Stimulated activated naive CD8-positive, alpha-beta T cell treated with anti-CD3 and anti-CD28 coated beads, Interleukin-15, Interleukin-2, amounts not matched to agents 100 U/mL and 50 U/mL, for 24 hours (primary cell): ENCODE measurements around the gene PDPR.
"Not testable (repeated sequence)": the region's sequence is repeated elsewhere in the genome, so short reads cannot be mapped to it uniquely, and the experiment has no call there.

ENCODE experiments used
- ATAC-seq: fragments of 150-1000 bp; cut with Tn5 transposase; one replicate; pipeline ENCODE4 v1.10.0; 2021
- DNase-seq: peaks from one replicate; pipeline ENCODE4 v3.0.0; 2021

Gene PDPR

DNA sequence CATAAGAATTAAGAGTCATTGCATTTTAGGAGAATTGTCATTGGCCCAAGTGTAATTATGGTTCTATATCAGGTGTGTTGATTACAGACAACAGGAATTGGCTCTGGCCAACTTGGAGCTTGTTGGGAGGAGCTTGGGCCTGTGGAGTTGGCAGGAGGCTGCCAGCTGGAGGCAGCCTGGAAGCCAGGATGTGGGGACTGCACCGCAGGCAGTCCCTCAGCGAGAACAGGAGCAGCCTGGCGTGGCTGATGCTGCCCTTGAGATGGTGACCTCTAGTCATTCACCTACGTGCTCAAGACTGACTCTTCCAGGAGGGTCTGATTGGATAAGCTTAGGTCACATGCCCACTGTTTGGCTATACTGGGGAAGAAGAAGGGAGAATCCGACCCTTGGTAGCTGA, 13.6 kb downstream of the PDPR start:
- ATAC-seq, DNase-seq: not testable (repeated sequence)

GRCh38 chr16:70128844-70129243, 14.7 kb downstream of the PDPR start:
- DNase-seq, ATAC-seq: not testable (repeated sequence)

DNA sequence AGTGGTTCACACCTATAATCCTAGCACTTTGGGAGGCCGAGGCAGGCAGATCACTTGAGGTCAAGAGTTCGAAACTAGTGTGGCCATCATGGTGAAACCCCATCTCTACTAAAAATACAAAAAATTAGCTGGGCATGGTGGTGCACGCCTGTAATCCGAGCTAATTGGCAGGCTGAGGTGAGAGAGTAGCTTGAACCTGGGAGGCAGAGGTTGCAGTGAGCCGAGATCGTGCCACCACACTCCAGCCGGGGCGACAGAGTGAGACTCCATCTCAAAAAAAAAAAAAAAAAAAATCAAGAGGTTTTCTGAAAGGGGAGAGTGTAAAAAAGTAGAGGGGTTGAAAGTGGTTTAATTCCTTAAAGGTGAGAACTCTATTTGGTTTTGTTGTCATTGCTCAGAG, 21.7 kb downstream of the PDPR start:
- not testable (repeated sequence) for DNase-seq, ATAC-seq

DNA sequence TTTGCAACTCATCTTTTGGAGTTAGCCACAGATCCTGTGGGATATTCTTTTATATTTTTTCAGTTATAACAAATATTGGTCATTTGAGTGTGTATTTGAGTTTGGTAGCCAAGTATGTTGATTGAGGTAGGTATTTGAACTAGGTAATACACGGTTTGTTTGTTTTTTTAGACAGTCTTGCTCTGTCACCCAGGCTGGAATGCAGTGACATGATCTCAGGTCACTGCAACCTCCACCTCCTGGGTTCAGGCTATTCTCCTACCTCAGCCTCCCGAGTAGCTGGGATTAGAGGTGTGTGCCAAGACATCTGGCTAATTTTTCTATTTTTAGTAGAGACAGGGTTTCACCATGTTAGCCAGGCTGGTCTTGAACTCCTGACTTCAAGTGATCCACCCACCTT, 22.5 kb downstream of the PDPR start:
- not testable (repeated sequence) for ATAC-seq, DNase-seq

DNA sequence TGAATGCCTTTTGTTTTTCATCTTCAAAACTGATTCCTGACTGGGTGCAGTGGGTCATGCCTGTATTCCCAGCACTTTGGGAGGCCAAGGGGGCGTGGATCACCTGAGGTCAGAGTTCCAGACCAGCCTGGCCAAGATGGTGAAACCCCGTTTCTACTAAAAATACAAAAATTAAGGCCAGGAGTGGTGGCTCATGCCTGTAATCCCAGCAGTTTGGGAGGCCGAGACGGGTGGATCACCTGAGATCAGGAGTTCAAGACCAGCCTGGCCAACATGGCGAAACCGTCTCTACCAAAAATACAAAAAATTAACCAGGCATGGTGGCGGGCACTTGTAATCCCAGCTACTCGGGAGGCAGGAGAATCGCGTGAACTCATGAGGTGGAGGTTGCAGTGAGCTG, 28.6 kb downstream of the PDPR start:
- not testable (repeated sequence) for ATAC-seq

GRCh38 chr16:70143231-70143895, 29.2 kb downstream of the PDPR start:
- DNase-seq, ATAC-seq: not testable (repeated sequence)

More for the DNA sequence above, 28.6 kb downstream of the PDPR start:
- DNase-seq = not testable (repeated sequence)

DNA sequence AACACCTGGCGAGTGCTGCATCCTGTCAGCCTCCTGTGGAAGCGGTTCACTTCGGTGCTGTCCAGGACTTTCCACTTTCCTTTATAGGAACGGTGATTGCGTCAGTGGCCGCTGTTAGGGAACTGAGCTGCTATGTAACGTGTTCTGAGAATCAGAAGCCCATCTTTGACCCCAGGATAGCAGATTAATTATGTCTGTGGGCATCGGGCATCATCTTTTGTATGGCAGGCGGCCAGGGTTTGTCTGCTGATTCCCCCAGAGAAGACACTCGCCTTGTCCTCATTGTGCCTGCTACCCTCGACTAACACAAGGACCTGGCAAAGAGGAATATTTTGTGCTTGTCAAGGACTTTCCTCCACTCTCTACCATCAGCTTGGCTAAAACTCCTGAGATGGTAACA, 33.7 kb downstream of the PDPR start:
- not testable (repeated sequence) for DNase-seq, ATAC-seq

DNA sequence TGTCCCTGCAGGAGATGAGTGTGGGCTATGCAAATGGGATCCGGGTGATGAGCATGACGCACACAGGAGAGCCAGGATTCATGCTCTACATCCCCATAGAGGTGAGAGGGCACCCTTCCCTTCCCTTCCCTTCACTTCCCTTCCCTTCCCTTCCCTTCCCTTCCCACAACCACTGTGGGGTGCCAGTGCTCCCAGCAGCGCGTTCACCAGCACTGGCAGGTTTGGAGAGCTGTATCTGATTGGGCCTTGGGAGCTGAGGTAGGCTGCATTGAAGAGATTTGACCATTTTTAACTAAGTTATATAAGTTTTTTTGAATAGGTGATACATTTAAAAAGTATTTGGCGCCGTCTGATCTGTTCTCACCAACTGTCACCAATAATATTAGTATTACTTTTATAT, 34.3 kb downstream of the PDPR start:
- not testable (repeated sequence) for DNase-seq, ATAC-seq

DNA sequence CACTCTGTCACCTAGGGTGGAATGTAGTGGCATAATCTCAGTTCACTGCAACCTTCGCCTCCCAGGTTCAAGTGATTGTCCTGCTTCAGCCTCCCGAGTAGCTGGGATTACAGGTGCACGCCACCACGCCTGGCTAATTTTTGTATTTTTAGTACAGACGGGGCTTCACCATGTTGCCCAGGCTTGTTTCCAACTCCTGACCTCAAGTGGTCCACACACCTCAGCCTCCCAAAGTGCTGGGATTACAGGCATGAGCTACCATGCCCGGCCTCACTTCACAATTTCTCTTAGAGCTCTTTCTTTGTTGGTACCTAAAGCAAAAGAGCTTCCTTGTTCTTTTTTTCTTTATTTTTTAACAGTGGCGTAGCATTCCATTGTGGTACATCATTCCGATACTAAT, 35.2 kb downstream of the PDPR start:
- DNase-seq, ATAC-seq: not testable (repeated sequence)

GRCh38 chr16:70151391-70151790, 37.3 kb downstream of the PDPR start:
- DNase-seq (no peak), ATAC-seq (no peak)

DNA sequence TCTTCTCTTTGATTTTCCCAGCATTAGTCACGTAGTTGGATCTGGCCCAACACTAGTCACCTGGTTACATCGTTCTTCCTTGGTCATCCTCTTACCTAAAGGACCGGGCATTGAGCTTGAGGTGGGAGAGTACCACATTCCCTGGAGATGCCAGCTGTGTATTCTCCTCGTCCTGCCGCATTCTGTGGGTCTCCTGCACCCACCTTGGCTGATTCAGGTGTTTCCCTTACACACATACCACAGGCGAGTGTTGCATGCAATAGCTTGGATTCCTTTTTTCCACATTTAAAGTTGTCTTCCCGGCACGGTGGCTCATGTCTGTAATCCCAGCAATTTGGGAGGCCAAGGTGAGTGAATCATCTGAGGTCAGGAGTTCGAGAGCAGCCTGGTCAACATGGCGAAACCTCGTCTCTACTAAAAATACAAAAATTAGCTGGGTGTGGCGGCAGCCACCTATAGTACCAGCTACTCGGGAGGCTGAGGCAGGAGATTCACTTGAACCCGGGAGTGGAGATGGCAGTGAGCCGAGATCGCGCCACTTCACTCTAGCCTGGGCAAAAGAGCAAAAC, 37.9 kb downstream of the PDPR start:
- DNase-seq (no peak), ATAC-seq (no peak)

- ATAC-seq (no peak), DNase-seq (no peak)
These were observed 38.6 kb downstream of the PDPR start for GRCh38 chr16:70152578-70153302.

DNA sequence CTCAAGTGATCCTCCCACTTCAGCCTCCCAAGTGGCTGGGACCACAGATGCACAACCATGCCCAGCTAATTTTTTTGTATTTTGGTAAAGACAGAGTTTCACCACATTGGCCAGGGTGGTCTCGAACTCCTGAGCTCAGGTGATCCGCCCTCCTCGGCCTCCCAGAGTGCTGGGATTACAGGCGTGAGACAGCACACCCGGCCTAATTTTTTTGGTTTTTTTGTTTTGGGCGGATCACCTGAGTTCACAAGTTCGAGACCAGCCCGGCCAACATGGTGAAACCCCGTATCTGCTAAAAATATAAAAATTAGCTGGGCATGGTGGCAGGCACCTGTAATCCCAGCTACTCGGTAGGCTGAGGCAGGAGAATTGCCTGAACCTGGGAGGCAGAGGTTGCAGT, 40.6 kb downstream of the PDPR start:
- not testable (repeated sequence) for DNase-seq, ATAC-seq

DNA sequence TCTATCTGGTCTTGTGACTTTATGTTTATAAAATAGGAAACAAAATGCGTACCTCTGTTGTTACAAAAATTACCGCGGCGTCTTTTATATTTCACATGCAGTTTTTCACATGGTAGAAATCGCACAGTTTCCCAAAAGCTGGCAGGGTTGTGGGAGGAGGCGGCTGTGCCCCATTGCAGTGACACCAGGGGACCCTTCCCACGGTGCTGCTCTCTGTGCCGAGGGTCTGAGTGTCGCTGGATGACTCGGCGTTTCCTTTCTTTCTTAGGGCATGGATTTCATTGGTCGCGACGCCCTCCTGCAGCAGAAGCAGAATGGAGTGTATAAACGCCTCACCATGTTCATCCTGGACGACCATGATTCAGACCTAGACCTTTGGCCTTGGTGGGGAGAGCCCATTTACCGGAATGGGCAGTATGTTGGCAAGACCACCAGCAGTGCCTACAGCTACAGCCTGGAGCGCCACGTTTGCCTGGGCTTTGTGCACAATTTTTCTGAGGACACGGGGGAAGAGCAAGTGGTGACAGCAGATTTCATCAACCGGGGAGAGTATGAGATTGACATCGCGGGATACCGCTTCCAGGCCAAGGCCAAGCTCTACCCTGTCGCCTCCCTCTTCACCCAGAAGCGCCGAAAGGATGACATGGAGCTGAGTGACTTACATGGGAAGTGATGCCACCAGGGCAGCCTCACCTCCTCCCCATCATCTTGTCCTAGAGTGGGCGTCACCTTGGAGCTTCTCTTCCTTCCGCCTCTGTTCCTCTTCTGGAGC, 42.3 kb downstream of the PDPR start:
- ATAC-seq (no peak), DNase-seq (no peak)

DNA sequence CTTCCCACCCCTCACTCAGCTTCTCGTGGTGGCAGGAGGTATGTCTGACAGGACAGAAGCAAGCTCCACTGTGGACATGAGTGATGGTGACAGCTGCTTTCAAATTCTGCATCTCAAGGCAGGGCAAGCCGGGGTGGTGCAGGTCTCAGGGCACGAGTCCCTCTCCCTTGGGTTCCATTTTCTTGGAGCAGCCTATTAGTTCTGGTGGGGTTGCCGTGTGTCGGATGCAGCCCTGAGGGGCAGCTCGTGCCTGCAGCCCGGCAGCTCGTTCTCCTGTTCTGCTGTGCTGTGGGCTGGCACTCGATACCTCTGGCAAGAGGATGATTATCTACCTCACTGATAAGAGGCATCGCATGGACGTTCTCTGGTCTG, 43.0 kb downstream of the PDPR start:
- ATAC-seq (no peak), DNase-seq (no peak)

- ATAC-seq = no peak
- DNase-seq = no peak
These were observed 43.5 kb downstream of the PDPR start for GRCh38 chr16:70157477-70158260.

DNA sequence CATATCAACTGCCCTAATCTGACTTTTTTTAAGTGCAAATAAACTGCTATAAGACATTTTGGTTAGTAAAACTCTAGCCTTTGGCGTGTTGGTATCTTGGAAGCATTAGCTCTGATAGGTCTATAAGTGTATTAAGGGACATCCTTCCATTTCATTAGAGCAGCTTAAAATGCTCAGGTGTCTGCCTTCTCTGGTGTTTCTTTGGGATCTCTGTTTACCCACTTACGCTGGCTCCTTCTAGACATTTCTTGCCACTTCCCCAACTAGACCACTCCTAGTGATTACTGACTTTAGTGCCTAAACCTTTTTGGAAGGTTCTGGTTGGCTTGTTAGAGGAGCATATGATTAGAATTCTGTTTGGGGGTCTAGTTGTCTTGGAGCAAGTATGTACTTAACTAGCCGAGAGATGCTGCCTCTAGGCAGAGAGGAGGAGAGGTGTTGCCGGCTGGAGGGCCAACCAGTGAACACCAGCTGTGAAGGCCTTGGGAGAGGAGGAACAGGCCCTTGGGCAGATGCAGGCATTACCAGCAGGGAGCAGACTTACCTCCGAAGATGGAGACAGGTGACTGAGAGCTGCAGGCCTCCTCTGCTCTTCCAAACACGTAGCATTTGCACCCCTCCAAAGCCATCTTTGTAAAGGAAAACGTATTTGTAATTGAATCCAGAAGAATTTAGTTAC, 44.3 kb downstream of the PDPR start:
- DNase-seq (no peak), ATAC-seq (no peak)

DNA sequence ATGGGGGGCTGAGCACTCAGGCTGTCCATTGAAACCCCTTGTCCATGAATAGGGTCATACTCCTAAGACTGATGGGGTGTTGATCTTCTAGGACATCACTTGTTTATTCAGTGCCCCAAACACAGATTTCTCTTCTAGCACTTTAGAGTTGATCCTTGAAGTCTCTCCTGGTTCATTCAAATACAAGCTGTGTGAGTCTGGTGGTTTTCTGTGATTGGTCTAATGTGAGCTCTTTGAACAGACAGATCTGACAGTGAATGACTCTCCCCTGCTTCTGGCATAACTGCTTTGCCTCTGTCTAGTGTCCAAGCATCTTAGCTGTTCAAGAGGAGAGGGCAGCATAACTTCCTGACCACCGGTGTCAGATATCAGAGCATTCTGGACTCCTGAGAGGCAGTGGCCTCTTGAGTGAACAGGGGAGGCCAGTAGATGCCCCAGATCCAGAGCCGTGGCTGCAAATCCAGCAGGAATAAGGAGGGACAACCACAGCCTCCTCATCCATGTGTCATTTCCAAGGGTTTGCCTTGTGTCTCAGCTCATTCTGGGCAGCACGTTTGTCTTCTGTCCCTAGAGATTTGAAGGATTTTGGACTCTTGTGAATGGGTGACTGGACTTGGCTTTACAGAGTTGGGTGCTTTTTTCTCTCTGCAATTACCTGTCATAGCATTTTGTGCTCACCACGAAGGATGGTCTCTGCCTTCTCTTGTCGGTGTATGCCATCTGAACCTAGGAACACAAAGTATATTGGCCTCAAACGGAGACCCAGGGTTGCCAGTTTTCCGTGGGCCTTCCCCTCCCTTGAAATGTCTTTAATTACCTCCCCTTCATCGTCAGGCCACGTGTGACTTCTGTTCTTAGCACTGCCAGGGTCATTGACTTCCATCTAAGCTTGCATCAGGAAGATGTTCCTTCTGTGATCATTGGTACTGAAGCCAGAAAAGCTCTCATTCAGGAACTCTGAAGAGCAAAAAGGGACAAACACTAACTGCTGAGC, 45.5 kb downstream of the PDPR start:
- no peak for ATAC-seq
- no peak for DNase-seq

DNA sequence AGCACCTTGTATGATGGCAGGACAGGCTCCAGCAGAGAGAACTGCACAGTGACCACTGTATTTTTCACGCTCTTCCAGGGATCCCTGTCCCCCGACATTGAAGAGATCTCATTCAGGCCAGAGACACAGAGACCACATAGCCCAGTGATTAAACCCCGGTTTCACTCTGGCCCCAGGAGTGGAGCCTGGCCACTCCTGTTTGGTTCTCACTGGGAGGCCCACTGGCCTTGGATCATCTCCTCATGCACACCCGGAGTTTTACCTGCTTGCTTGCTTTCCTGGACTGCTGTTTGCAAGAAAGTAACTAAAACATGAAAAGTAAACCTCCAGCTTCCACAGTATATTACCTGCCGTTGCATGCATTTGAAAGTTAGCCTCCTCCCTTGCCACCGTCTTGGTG, 46.3 kb downstream of the PDPR start:
- DNase-seq = no peak
- ATAC-seq = no peak

DNA sequence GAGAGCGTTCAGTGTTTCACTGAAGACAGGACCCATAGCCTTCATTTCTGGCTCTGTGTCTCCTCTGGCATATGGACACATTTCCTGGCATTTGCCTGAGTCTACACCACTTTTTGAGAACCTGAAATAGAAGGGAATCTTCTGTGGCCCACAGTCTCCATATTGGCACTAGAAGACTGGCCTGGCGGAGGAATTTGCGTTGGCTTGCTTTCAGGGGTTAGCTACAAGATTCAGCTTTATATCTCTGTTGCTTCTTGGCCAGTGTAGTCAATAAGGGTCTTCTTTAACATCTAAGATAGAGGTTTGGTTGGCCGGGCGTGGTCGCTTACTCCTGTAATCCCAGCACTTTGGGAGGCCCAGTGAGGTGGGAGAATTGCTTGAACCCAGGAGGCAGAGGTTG, 46.7 kb downstream of the PDPR start:
- ATAC-seq = no peak
- no peak for DNase-seq
